Measurements from ENCODE around the gene PWP2. TPM values are rescaled to one million over a fixed set of nuclear protein-coding genes. Genes with fewer than 3 reads are reported as not detected.

PWP2 gene
- total RNA-seq, 1 experiment from 2014 or later, result 10.1 TPM

GRCh38 chr21:44087426-44088400 is 19.5 kb upstream of the PWP2 start:
- intact Hi-C loops (cut with micrococcal nuclease; ENCODE audit: unreplicated experiment), result no loop called here
- no TSS peak for BruUV-seq (replicated peaks)
- no peak for TF ChIP-seq EZH2 (IDR thresholded peaks at IDR 0.05; ENCODE audit: borderline replicate concordance, low read depth, low read length, poor library complexity, severe bottlenecking)
- TF ChIP-seq, protein P1, sequence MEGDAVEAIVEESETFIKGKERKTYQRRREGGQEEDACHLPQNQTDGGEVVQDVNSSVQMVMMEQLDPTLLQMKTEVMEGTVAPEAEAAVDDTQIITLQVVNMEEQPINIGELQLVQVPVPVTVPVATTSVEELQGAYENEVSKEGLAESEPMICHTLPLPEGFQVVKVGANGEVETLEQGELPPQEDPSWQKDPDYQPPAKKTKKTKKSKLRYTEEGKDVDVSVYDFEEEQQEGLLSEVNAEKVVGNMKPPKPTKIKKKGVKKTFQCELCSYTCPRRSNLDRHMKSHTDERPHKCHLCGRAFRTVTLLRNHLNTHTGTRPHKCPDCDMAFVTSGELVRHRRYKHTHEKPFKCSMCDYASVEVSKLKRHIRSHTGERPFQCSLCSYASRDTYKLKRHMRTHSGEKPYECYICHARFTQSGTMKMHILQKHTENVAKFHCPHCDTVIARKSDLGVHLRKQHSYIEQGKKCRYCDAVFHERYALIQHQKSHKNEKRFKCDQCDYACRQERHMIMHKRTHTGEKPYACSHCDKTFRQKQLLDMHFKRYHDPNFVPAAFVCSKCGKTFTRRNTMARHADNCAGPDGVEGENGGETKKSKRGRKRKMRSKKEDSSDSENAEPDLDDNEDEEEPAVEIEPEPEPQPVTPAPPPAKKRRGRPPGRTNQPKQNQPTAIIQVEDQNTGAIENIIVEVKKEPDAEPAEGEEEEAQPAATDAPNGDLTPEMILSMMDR (conservative IDR thresholded peaks at IDR 0.05; ENCODE audit: low read depth, low read length), result no peak
- Histone ChIP-seq H3K27ac (ENCODE audit: low read depth, low read length, poor library complexity, severe bottlenecking) (no peak overlapping the region), H3K27me3 (replicated peaks; ENCODE audit: insufficient read depth, low read depth, low read length, poor library complexity) (no peaks in the 10 kb centered on the region), H3K36me3 (ENCODE audit: insufficient read depth, low read length, poor library complexity, severe bottlenecking) (peaks cover 47% of the 10 kb centered on the region), H3K4me1 (ENCODE audit: insufficient read depth, low read length, poor library complexity, severe bottlenecking) (no peaks in the 10 kb centered on the region), H3K9me3 (ENCODE audit: low read depth, low read length, poor library complexity, severe bottlenecking) (no peaks in the 10 kb centered on the region), H3K4me3 (ENCODE audit: low read depth, low read length, poor library complexity, severe bottlenecking) (no peak overlapping the region)
- CTCF ChIA-PET, result no interaction called here
- DNase-seq (ENCODE audit: low spot score), result no peak
- POLR2A ChIA-PET (ENCODE audit: low non-redundant PET), result no interaction called here

DNA sequence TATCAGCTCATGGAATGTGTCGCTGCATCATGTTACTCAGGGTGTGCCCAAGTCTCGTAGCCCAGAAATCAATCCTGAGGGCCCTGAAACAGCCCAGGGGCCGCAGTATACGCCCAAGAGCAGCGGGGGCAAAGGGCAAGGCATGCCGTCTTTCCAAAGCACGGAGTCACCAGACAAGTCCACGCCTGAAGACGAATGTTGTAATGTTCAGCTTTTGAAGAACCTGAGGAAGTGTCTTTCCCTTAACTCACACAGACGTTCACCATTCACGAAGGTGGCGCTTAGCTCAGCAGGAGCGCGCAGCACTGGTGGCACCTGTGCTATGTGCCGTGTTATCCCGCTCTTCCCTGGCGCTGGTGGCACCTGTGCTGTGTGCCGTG is 18.8 kb upstream of the PWP2 start:
- no peaks in the 10 kb centered on the region for H3K4me1 ChIP-seq (ENCODE audit: insufficient read depth, low read length, poor library complexity, severe bottlenecking)
- POLR2A ChIA-PET (ENCODE audit: low non-redundant PET), result no interaction called here
- CTCF ChIA-PET, result no interaction called here

GRCh38 chr21:44089001-44089911 is 17.9 kb upstream of the PWP2 start:
- DNase-seq (ENCODE audit: low spot score), result no peak
- no peaks in the 10 kb centered on the region for H3K4me1 ChIP-seq (ENCODE audit: insufficient read depth, low read length, poor library complexity, severe bottlenecking)
- H3K36me3 ChIP-seq (ENCODE audit: insufficient read depth, low read length, poor library complexity, severe bottlenecking), result peaks cover 43% of the 10 kb centered on the region
- intact Hi-C loops (cut with micrococcal nuclease; ENCODE audit: unreplicated experiment), result no loop called here
- POLR2A ChIA-PET (ENCODE audit: low non-redundant PET), result no interaction called here
- H3K4me3 ChIP-seq (ENCODE audit: low read depth, low read length, poor library complexity, severe bottlenecking), result no peak overlapping the region
- H3K9me3 ChIP-seq (ENCODE audit: low read depth, low read length, poor library complexity, severe bottlenecking), result no peaks in the 10 kb centered on the region
- BruUV-seq (replicated peaks), result no TSS peak
- CTCF ChIA-PET, result no interaction called here
- no peaks in the 10 kb centered on the region for H3K27me3 ChIP-seq (replicated peaks; ENCODE audit: insufficient read depth, low read depth, low read length, poor library complexity)
- no peak for TF ChIP-seq EZH2 (IDR thresholded peaks at IDR 0.05; ENCODE audit: borderline replicate concordance, low read depth, low read length, poor library complexity, severe bottlenecking)
- TF ChIP-seq, protein P1 (conservative IDR thresholded peaks at IDR 0.05; ENCODE audit: low read depth, low read length), result no peak
- no peak overlapping the region for H3K27ac ChIP-seq (ENCODE audit: low read depth, low read length, poor library complexity, severe bottlenecking)

More for the DNA sequence above, 18.8 kb upstream of the PWP2 start:
- no peaks in the 10 kb centered on the region for H3K27me3 ChIP-seq (replicated peaks; ENCODE audit: insufficient read depth, low read depth, low read length, poor library complexity)
- TF ChIP-seq, protein P1 (conservative IDR thresholded peaks at IDR 0.05; ENCODE audit: low read depth, low read length), result no peak
- no peak for TF ChIP-seq EZH2 (IDR thresholded peaks at IDR 0.05; ENCODE audit: borderline replicate concordance, low read depth, low read length, poor library complexity, severe bottlenecking)
- DNase-seq (ENCODE audit: low spot score), result no peak
- intact Hi-C loops (cut with micrococcal nuclease; ENCODE audit: unreplicated experiment), result no loop called here
- H3K9me3 ChIP-seq (ENCODE audit: low read depth, low read length, poor library complexity, severe bottlenecking), result no peaks in the 10 kb centered on the region
- no peak overlapping the region for H3K4me3 ChIP-seq (ENCODE audit: low read depth, low read length, poor library complexity, severe bottlenecking)
- H3K27ac ChIP-seq (ENCODE audit: low read depth, low read length, poor library complexity, severe bottlenecking), result no peak overlapping the region
- BruUV-seq (replicated peaks), result no TSS peak
- peaks cover 45% of the 10 kb centered on the region for H3K36me3 ChIP-seq (ENCODE audit: insufficient read depth, low read length, poor library complexity, severe bottlenecking)
